ENCODE data around the gene KLF11.

The KLF11 gene

GRCh38 chr2:10043256-10043905, at the start of gene KLF11:
KLF11 (plus strand) TSS chr2:10043550; CDS start chr2:10043717, 167 bp downstream.
- DNase-seq (ENCODE audit: low read depth), result peak; percentile 39
- H3K4me3 ChIP-seq (ENCODE audit: low read depth, low read length), result peak within 1 kb of the TSS; percentile 43
- in situ Hi-C loops (cut with HindIII; ENCODE audit: low sequenced_read_pairs), result loop anchor here (5.0 kb wide), 1 partner anchor 81 kb away; no protein-coding TSS in a partner anchor
- TF ChIP-seq CTCF (IDR thresholded peaks at IDR 0.05; ENCODE audit: low read depth, low read length, missing control alignments), result no peak

- no peak for TF ChIP-seq CTCF (IDR thresholded peaks at IDR 0.05; ENCODE audit: low read depth, low read length, missing control alignments)
- H3K4me3 ChIP-seq (ENCODE audit: low read depth, low read length), result no peak overlapping the region
- in situ Hi-C loops (cut with HindIII; ENCODE audit: low sequenced_read_pairs), result no loop called here
- DNase-seq (ENCODE audit: low read depth), result no peak
Observed at GRCh38 chr2:9994462-9994861, 48.9 kb upstream of the KLF11 start.

GRCh38 chr2:9995059-9995458, 48.3 kb upstream of the KLF11 start:
- no peak for DNase-seq (ENCODE audit: low read depth)
- no peak for TF ChIP-seq CTCF (IDR thresholded peaks at IDR 0.05; ENCODE audit: low read depth, low read length, missing control alignments)
- no peak overlapping the region for H3K4me3 ChIP-seq (ENCODE audit: low read depth, low read length)
- in situ Hi-C loops (cut with HindIII; ENCODE audit: low sequenced_read_pairs), result no loop called here

- H3K4me3 ChIP-seq (ENCODE audit: low read depth, low read length), result no peak overlapping the region
- no peak for DNase-seq (ENCODE audit: low read depth)
- no peak for TF ChIP-seq CTCF (IDR thresholded peaks at IDR 0.05; ENCODE audit: low read depth, low read length, missing control alignments)
- in situ Hi-C loops (cut with HindIII; ENCODE audit: low sequenced_read_pairs), result no loop called here
Observed at GRCh38 chr2:9996321-9996720, 47.0 kb upstream of the KLF11 start.

GRCh38 chr2:9997936-9998335, 45.4 kb upstream of the KLF11 start:
- TF ChIP-seq CTCF (IDR thresholded peaks at IDR 0.05; ENCODE audit: low read depth, low read length, missing control alignments), result no peak
- in situ Hi-C loops (cut with HindIII; ENCODE audit: low sequenced_read_pairs), result no loop called here
- no peak for DNase-seq (ENCODE audit: low read depth)
- H3K4me3 ChIP-seq (ENCODE audit: low read depth, low read length), result no peak overlapping the region

- H3K4me3 ChIP-seq (ENCODE audit: low read depth, low read length), result no peak overlapping the region
- no peak for DNase-seq (ENCODE audit: low read depth)
- no peak for TF ChIP-seq CTCF (IDR thresholded peaks at IDR 0.05; ENCODE audit: low read depth, low read length, missing control alignments)
- in situ Hi-C loops (cut with HindIII; ENCODE audit: low sequenced_read_pairs), result no loop called here
Observed at GRCh38 chr2:9998916-9999654, 44.3 kb upstream of the KLF11 start.
